ENCODE data around the gene MAP1LC3B.

MAP1LC3B gene

GRCh38 chr16:87434146-87434667, 42.1 kb downstream of the MAP1LC3B start:
- Histone ChIP-seq H3K27me3 (ENCODE audit: control insufficient read depth, low read length) (no peaks in the 10 kb centered on the region), H3K9me3 (ENCODE audit: control insufficient read depth, insufficient read depth, low read length) (no peaks in the 10 kb centered on the region), H3F3A (ENCODE audit: control insufficient read depth, insufficient read depth) (no peaks in the 10 kb centered on the region), H3K4me2 (ENCODE audit: low read length) (no peak overlapping the region), H3K4me3 (ENCODE audit: low read length) (no peak overlapping the region), H3K27ac (ENCODE audit: low read depth, low read length) (no peak overlapping the region), H3K4me1 (ENCODE audit: control insufficient read depth, low read length) (peaks cover 15% of the 10 kb centered on the region), H3K79me2 (ENCODE audit: control insufficient read depth, low read length) (peaks cover 4% of the 10 kb centered on the region; the same call in 1 of the 2 replicates), H3K36me3 (ENCODE audit: control insufficient read depth, low read length) (no peaks in the 10 kb centered on the region), H4K20me1 (ENCODE audit: control insufficient read depth, insufficient read depth, low read depth, low read length) (no peaks in the 10 kb centered on the region), H3K9me2 (replicated peaks; ENCODE audit: control insufficient read depth, low read length) (no peaks in the 10 kb centered on the region)
- TF ChIP-seq EZH2phosphoT487 (IDR thresholded peaks at IDR 0.05; ENCODE audit: borderline replicate concordance, low read length) (no peak), CTCF (IDR thresholded peaks at IDR 0.05; ENCODE audit: low read depth, low read length, poor library complexity, severe bottlenecking) (no peak)

GRCh38 chr16:87435372-87436224, 43.5 kb downstream of the MAP1LC3B start:
- H3K9me3 ChIP-seq (ENCODE audit: control insufficient read depth, insufficient read depth, low read length) = no peaks in the 10 kb centered on the region
- no peaks in the 10 kb centered on the region for H3K36me3 ChIP-seq (ENCODE audit: control insufficient read depth, low read length)
- no peak for TF ChIP-seq CTCF (IDR thresholded peaks at IDR 0.05; ENCODE audit: low read depth, low read length, poor library complexity, severe bottlenecking)
- TF ChIP-seq EZH2phosphoT487 (IDR thresholded peaks at IDR 0.05; ENCODE audit: borderline replicate concordance, low read length) = no peak
- no peaks in the 10 kb centered on the region for H3K9me2 ChIP-seq (replicated peaks; ENCODE audit: control insufficient read depth, low read length)
- H3K4me1 ChIP-seq (ENCODE audit: control insufficient read depth, low read length) = peaks cover 15% of the 10 kb centered on the region
- H3F3A ChIP-seq (ENCODE audit: control insufficient read depth, insufficient read depth) = no peaks in the 10 kb centered on the region
- no peak overlapping the region for H3K27ac ChIP-seq (ENCODE audit: low read depth, low read length)
- H3K4me2 ChIP-seq (ENCODE audit: low read length) = peak overlapping the region; percentile 34; the same call in 1 of the 2 replicates
- no peak overlapping the region for H3K4me3 ChIP-seq (ENCODE audit: low read length)
- H4K20me1 ChIP-seq (ENCODE audit: control insufficient read depth, insufficient read depth, low read depth, low read length) = no peaks in the 10 kb centered on the region
- no peaks in the 10 kb centered on the region for H3K27me3 ChIP-seq (ENCODE audit: control insufficient read depth, low read length)
- H3K79me2 ChIP-seq (ENCODE audit: control insufficient read depth, low read length) = peaks cover 4% of the 10 kb centered on the region; the same call in 1 of the 2 replicates

DNA sequence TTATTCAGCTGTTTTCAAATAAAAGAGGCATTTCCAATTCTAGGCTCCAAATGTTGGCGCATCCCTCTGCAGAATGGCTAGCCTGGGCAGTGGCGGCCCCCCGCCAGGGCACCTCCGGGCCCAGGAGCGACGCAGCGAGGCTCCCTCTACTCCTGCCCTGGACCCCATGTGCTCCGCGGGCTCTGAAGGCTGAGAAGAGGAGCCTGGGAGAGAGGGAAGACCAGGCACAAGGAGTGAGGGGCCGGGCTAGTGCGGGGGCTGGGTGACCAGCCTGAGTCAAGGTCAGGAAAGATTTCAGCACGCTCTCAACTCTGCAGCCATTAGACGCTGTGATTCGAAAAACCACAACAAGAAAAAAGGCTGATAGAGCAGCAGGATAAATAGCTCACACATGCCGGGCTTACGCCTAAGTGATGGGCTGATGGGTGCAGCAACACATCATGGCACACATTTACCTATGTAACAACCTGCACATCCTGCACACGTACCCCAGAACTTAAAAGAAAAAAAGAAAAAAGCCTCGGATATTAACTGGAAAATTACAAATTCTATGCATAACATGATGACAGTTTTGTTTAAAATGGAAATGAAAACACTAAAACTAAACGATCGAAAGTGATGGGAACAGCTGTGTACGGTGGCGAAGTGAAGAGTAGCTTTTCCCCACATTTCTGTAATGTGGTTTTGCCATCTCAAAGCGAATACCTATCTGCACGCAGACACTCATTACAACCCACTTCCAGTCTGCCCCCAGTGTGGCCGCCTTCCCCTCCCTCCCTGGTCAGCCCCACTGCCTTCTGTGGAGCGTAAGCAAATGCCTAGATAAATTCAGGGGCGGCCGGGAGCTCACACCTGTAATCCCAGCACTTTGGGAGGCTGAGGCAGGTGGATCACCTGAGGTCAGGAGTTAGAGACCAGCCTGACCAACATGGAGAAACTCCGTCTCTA, 44.4 kb downstream of the MAP1LC3B start:
- Histone ChIP-seq H3F3A (ENCODE audit: control insufficient read depth, insufficient read depth) (no peaks in the 10 kb centered on the region), H3K27me3 (ENCODE audit: control insufficient read depth, low read length) (no peaks in the 10 kb centered on the region), H3K9me3 (ENCODE audit: control insufficient read depth, insufficient read depth, low read length) (no peaks in the 10 kb centered on the region), H3K4me2 (ENCODE audit: low read length) (peak overlapping the region; percentile 34; the same call in 1 of the 2 replicates), H3K79me2 (ENCODE audit: control insufficient read depth, low read length) (peaks cover 4% of the 10 kb centered on the region; the same call in 1 of the 2 replicates), H3K36me3 (ENCODE audit: control insufficient read depth, low read length) (no peaks in the 10 kb centered on the region), H3K9me2 (replicated peaks; ENCODE audit: control insufficient read depth, low read length) (no peaks in the 10 kb centered on the region), H3K27ac (ENCODE audit: low read depth, low read length) (no peak overlapping the region), H4K20me1 (ENCODE audit: control insufficient read depth, insufficient read depth, low read depth, low read length) (no peaks in the 10 kb centered on the region), H3K4me1 (ENCODE audit: control insufficient read depth, low read length) (peaks cover 15% of the 10 kb centered on the region), H3K4me3 (ENCODE audit: low read length) (no peak overlapping the region)
- TF ChIP-seq EZH2phosphoT487 (IDR thresholded peaks at IDR 0.05; ENCODE audit: borderline replicate concordance, low read length) (no peak), CTCF (IDR thresholded peaks at IDR 0.05; ENCODE audit: low read depth, low read length, poor library complexity, severe bottlenecking) (no peak)

Data from DOHH2 (cell line).